Panc1 (cell line): ENCODE data around the gene CLDN5.

Source experiments
- CTCF ChIP-seq: fragments of 450-650 bp; IDR thresholded peaks from 2 replicates; pipeline ENCODE4 v1.5.1; 2017; ENCODE audit warnings: mild to moderate bottlenecking
- POLR2AphosphoS5 ChIP-seq: IDR thresholded peaks from 2 replicates; pipeline ENCODE4 v1.6.1; 2012; ENCODE audit warnings: mild to moderate bottlenecking, low read depth, low read length, moderate library complexity
- REST ChIP-seq, 2 experiments: IDR thresholded peaks; 2 replicates each; pipeline ENCODE4 v1.6.1; 2011 to 2012; ENCODE audit warnings: low read depth in 2 of 2, control low read depth in 1 of 2, low read length in 1 of 2, mild to moderate bottlenecking in 1 of 2, moderate library complexity in 1 of 2; ENCODE audit not compliant: insufficient read depth in 1 of 2
- SIN3A ChIP-seq: IDR thresholded peaks from 2 replicates; pipeline ENCODE4 v1.6.1; 2012; ENCODE audit warnings: low read depth, mild to moderate bottlenecking, low read length, moderate library complexity, borderline replicate concordance; ENCODE audit not compliant: insufficient read depth
- TCF7L2 ChIP-seq: IDR thresholded peaks from 2 replicates; pipeline ENCODE4 v1.6.1; 2011; ENCODE audit warnings: mild to moderate bottlenecking, low read depth, low read length, inconsistent platforms

GRCh38 chr22:19571995-19572394 is 47.8 kb upstream of the CLDN5 start:
- TF ChIP-seq CTCF (no peak), POLR2AphosphoS5 (no peak), SIN3A (no peak), TCF7L2 (no peak), REST (IDR thresholded peaks at IDR 0.05; ENCODE audit: insufficient read depth in 1 of 2, low read depth in 2 of 2, low read length in 1 of 2) (no peak)
